ENCODE measurements around the gene GLE1. TPM values are rescaled to one million over a fixed set of nuclear protein-coding genes. Genes with fewer than 3 reads are reported as not detected.

The GLE1 gene
- total RNA-seq, 1 experiment from 2014 or later: 43.3 TPM

- DNase-seq (ENCODE audit: low read depth, low spot score): peak; percentile 67
- in situ Hi-C loops (cut with HindIII; ENCODE audit: low pct_unique_long_range_greater_than_20kb, low sequenced_read_pairs): no loop called here
These were observed 36.3 kb downstream of the GLE1 start for GRCh38 chr9:128540634-128541360.

GRCh38 chr9:128546504-128546903 is 42.0 kb downstream of the GLE1 start:
- DNase-seq (ENCODE audit: low read depth, low spot score): no peak
- in situ Hi-C loops (cut with HindIII; ENCODE audit: low pct_unique_long_range_greater_than_20kb, low sequenced_read_pairs): no loop called here

DNA sequence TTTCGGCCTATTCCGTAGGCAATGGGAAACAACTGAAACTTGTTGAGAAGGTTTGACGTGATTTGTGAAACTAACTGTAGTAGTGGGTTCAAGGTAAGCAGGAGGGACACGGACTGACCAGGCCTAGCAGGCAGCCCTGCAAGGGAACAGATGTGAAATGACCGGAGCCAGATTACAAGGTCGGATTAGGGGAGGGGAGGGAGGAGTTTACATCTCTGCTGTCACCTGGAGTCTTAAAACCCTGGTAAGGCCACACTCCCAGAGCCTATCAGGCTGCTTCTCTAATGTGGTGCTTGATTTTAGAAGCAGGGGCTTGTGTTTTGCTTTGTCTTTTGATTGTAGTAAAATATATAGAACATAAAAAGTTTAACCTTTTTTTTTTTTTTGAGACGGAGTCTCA is 44.4 kb downstream of the GLE1 start:
- DNase-seq (ENCODE audit: low read depth, low spot score): no peak
- in situ Hi-C loops (cut with HindIII; ENCODE audit: low pct_unique_long_range_greater_than_20kb, low sequenced_read_pairs): no loop called here

- in situ Hi-C loops (cut with HindIII; ENCODE audit: low pct_unique_long_range_greater_than_20kb, low sequenced_read_pairs): no loop called here
- no peak for DNase-seq (ENCODE audit: low read depth, low spot score)
These were observed 45.7 kb downstream of the GLE1 start for GRCh38 chr9:128550226-128550625.

DNA sequence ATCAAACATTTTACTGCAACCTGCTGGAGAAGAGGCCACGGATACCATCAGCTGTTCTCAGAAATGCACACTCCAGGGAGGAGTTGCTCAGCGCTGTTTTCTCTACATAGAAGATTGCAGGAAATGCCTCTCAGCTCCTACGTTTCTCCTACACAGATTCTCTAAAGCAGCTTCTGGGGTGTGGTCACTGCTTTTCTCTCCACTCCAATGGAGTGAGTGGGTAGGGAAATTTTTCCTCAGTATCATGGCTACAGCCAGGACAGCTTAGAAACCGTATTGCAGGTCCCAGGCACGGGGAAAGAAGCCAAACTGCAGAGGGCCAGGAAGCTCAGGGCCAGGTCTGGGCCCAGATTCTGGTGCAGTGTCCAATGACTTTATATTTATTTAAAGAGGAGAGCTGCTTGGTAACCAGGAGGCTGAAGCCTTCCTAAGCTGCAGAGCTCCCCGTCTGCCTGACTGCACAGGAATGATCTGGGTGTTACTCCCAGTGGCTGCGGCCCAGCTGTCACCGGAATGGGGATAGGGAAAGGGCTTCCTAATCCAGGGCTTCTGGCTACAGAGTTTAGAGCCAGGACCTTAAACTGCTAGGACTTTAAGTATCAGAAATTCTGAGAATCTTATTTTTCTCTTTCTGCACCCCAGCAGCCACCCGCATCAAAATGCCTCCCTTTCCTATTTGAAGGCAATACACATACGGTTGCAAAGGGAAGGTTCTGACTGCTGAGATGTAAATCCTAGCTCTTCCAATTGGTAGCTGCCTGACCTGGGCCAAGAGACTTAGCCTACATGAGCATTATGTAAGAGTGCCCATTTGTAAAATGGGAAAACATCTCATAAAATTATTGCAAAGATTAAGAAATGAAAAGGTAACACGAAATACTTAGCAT is 46.5 kb downstream of the GLE1 start:
- in situ Hi-C loops (cut with HindIII; ENCODE audit: low pct_unique_long_range_greater_than_20kb, low sequenced_read_pairs): no loop called here
- DNase-seq (ENCODE audit: low read depth, low spot score): no peak

- DNase-seq (ENCODE audit: low read depth, low spot score): no peak
- in situ Hi-C loops (cut with HindIII; ENCODE audit: low pct_unique_long_range_greater_than_20kb, low sequenced_read_pairs): no loop called here
These were observed 47.2 kb downstream of the GLE1 start for GRCh38 chr9:128551657-128552152.

GRCh38 chr9:128552153-128552743 is 47.7 kb downstream of the GLE1 start, which contains the start of gene SPTAN1:
Gene SPTAN1, plus strand, starts transcription at chr9:128552587. Its CDS starts 14,154 bp downstream, at chr9:128566741.
- peak; percentile 81 for DNase-seq (ENCODE audit: low read depth, low spot score)
- in situ Hi-C loops (cut with HindIII; ENCODE audit: low pct_unique_long_range_greater_than_20kb, low sequenced_read_pairs): no loop called here

- peak; percentile 30 for DNase-seq (ENCODE audit: low read depth, low spot score)
- in situ Hi-C loops (cut with HindIII; ENCODE audit: low pct_unique_long_range_greater_than_20kb, low sequenced_read_pairs): no loop called here
These were observed 48.4 kb downstream of the GLE1 start for GRCh38 chr9:128552744-128553440.

- peak; percentile 32 for DNase-seq (ENCODE audit: low read depth, low spot score)
- in situ Hi-C loops (cut with HindIII; ENCODE audit: low pct_unique_long_range_greater_than_20kb, low sequenced_read_pairs): no loop called here
These were observed 49.2 kb downstream of the GLE1 start for GRCh38 chr9:128553728-128554127.

DNA sequence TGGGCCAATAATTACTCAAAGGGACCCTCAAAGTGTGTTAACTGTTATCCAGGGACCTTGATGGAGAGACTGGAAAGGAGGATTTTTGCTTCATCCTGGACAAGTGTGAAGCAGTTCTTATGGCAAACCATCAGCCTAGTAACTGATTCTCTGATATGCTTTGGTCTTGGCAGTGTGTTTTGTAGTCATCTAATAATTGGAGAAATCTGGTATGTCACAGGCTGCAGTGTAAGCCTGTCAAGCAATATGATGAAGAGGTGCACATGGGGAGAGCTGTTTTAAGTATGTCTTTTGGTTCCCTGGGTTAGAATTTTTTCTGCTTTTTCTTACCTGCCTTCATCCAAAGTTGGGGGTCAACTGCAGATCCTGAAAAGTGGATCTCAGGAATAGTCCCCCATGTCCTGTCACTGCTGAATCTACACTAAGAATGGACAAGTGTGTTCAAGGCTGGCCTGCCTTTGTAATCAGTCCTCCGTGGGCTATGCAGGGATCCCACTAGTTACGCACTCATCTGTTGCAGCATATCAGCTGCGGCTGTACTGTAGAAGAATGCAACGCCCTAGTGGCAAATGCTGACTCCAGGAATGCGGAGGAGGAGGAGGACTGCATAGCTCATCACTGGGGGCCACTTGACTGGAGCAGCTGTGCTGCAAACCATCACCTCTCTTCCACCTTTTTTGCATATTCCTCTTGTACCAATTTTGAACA is 49.8 kb downstream of the GLE1 start:
- peak; percentile 51 for DNase-seq (ENCODE audit: low read depth, low spot score)
- in situ Hi-C loops (cut with HindIII; ENCODE audit: low pct_unique_long_range_greater_than_20kb, low sequenced_read_pairs): no loop called here

DNA sequence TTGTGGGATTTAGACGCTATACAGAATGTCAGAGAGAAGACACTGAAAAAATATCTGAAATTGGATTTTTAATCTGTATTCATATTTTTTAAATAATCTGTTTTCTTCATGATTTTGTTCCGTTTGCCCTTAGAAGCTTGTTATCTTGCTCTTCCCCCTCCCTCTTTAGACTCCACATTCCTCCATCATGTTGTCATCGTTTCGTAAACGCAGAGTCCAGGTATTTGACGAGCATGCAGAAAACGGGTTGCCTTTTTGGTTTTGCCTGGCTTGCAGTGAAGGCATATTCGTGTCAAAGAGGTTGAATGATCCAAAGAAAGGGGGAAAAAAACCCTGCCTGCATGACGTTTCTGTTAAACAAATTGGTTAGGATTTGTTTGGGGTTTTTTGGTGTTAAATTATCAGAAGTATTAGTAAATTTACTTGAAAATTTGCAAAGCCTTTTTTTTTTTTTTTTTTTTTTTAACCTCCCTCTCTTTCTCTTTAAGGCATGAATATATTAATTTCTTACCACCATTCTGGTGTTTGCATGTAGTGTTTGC is 50.7 kb downstream of the GLE1 start:
- peak; percentile 19 for DNase-seq (ENCODE audit: low read depth, low spot score)
- in situ Hi-C loops (cut with HindIII; ENCODE audit: low pct_unique_long_range_greater_than_20kb, low sequenced_read_pairs): no loop called here

DNA sequence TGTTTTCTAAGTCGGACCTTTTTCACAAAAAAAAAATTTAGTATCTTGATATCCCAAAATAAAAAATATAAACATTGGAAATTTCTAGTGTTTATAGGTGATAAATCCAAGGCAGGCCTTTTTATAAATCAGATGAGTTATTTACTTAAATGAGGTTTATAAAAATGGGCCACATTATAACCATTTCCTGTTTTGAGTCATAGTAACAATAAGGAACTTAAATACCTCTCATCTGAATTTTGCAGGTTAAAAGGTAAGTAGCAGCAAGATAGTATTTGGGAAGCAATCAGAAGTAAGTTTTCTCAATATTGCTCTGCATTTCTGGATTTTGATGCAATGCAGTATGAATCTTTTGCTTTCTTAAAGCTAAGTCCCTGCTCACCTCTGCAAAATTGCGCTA is 51.8 kb downstream of the GLE1 start:
- in situ Hi-C loops (cut with HindIII; ENCODE audit: low pct_unique_long_range_greater_than_20kb, low sequenced_read_pairs): no loop called here
- no peak for DNase-seq (ENCODE audit: low read depth, low spot score)

- DNase-seq (ENCODE audit: low read depth, low spot score): no peak
- in situ Hi-C loops (cut with HindIII; ENCODE audit: low pct_unique_long_range_greater_than_20kb, low sequenced_read_pairs): no loop called here
These were observed 52.6 kb downstream of the GLE1 start for GRCh38 chr9:128556926-128557634.

GRCh38 chr9:128558431-128559310 is 54.2 kb downstream of the GLE1 start:
- peak; percentile 98 for DNase-seq (ENCODE audit: low read depth, low spot score)
- in situ Hi-C loops (cut with HindIII; ENCODE audit: low pct_unique_long_range_greater_than_20kb, low sequenced_read_pairs): no loop called here

DNA sequence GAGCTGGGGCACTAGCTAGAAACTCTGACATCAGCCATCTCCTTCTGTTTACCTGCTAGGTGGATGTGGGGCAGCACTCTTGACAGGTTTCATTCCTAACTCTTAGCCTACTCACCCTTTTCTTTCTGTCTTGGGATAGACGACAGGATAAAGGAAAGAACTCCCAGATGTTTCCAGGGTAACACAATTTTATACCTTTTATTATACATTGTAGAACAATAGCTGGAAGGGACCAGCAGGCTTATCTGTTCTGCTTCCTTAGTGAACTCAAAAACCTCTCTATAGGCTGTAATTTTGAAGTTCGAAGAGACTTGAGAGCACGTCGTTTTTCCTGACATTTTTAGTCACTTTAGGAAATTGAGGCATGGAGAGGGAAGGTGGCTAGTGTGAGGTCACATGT is 61.1 kb downstream of the GLE1 start:
- in situ Hi-C loops (cut with HindIII; ENCODE audit: low pct_unique_long_range_greater_than_20kb, low sequenced_read_pairs): no loop called here
- no peak for DNase-seq (ENCODE audit: low read depth, low spot score)

Data from SK-MEL-5 (cell line).